OCI-M2 (cell line): ENCODE measurements around the gene ARL10.
"Not testable (repeated sequence)": the region's sequence is repeated elsewhere in the genome, so short reads cannot be mapped to it uniquely, and the experiment has no call there.

Source experiments
- DNase-seq: peaks from one replicate; lab custom pipeline; 2025; ENCODE audit not compliant: unreplicated experiment; lab: John Stamatoyannopoulos, UW

The ARL10 gene

GRCh38 chr5:176388444-176389134 lies 23.3 kb downstream of the ARL10 start, which contains the start of the genes HIGD2A and NOP16:
Gene HIGD2A, plus strand, starts transcription at chr5:176388751. Its CDS starts 69 bp downstream, at chr5:176388820.
Gene NOP16, minus strand, starts transcription at chr5:176388598. Its CDS starts 59 bp downstream, at chr5:176388539.
- peak; percentile 72 for DNase-seq

GRCh38 chr5:176389135-176390123 lies 24.1 kb downstream of the ARL10 start:
- no peak for DNase-seq

GRCh38 chr5:176391479-176391878 lies 26.2 kb downstream of the ARL10 start:
- DNase-seq: no peak

GRCh38 chr5:176391999-176392398 lies 26.7 kb downstream of the ARL10 start:
- DNase-seq: no peak

GRCh38 chr5:176392526-176392925 lies 27.2 kb downstream of the ARL10 start:
- no peak for DNase-seq

- no peak for DNase-seq
Measured at GRCh38 chr5:176394096-176394495, 28.8 kb downstream of the ARL10 start.

- no peak for DNase-seq
Measured at GRCh38 chr5:176394881-176395675, 29.8 kb downstream of the ARL10 start.

GRCh38 chr5:176396330-176396729 lies 31.0 kb downstream of the ARL10 start:
- DNase-seq: no peak

GRCh38 chr5:176397736-176398420 lies 32.6 kb downstream of the ARL10 start:
- DNase-seq: no peak

GRCh38 chr5:176400382-176401156 lies 35.3 kb downstream of the ARL10 start:
- no peak for DNase-seq

- no peak for DNase-seq
Measured at GRCh38 chr5:176401281-176402205, 36.3 kb downstream of the ARL10 start.

- DNase-seq: no peak
Measured at GRCh38 chr5:176405656-176406435, 40.6 kb downstream of the ARL10 start.

GRCh38 chr5:176406436-176407052 lies 41.3 kb downstream of the ARL10 start:
- no peak for DNase-seq

GRCh38 chr5:176407456-176408251 lies 42.4 kb downstream of the ARL10 start:
- DNase-seq: no peak

GRCh38 chr5:176408252-176408573 lies 42.9 kb downstream of the ARL10 start:
- not testable (repeated sequence) for DNase-seq

GRCh38 chr5:176408590-176408989 lies 43.3 kb downstream of the ARL10 start:
- no peak for DNase-seq

GRCh38 chr5:176409765-176410164 lies 44.5 kb downstream of the ARL10 start:
- no peak for DNase-seq
